HG02610 (cell line): ENCODE data around the gene FRMPD2.
"Not testable (repeated sequence)": the region's sequence is repeated elsewhere in the genome, so short reads cannot be mapped to it uniquely, and the experiment has no call there.

Experiments
- ATAC-seq: cut with Tn5 transposase; IDR thresholded peaks from one replicate; pipeline ENCODE4 v1.9.1; 2021; ENCODE audit warnings: mild to moderate bottlenecking, moderate library complexity; ENCODE audit not compliant: unreplicated experiment

The FRMPD2 gene

DNA sequence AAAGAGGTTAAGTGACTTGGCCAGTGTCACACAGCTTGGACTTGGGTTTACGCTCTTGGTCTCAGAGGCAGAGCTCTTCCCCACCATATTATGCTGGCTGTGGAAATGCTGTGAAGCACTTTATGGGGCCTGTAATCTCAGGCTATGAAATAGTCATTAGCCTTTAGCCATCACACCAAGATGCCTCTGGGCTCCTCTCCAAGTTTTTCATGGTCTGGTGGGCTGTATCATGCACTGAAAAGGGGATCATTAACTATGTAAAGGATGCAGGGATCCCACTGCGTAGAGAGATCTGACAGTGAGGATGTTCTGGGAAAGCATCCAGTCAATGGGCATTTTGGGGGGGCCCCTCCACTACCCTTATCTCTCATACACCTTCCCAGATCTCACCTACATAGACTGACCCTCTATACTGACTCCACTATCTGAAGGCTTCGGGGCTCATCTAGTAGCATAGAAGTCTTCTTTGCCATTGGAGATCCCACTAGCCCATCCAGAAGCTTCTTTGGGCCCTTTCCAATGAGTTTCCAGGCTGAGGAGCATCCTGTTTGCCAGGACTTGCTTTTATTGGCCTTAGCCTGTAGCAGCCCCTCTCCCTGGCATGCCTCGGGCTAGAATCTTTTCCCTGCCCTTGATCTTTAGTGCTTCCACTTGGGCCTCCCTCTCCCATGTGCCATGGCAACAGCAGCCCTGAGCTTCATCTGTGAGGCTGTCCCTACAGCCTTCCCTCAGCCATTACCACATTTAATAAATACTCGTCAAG lies 19.6 kb downstream of the FRMPD2 start:
- no peak for ATAC-seq

DNA sequence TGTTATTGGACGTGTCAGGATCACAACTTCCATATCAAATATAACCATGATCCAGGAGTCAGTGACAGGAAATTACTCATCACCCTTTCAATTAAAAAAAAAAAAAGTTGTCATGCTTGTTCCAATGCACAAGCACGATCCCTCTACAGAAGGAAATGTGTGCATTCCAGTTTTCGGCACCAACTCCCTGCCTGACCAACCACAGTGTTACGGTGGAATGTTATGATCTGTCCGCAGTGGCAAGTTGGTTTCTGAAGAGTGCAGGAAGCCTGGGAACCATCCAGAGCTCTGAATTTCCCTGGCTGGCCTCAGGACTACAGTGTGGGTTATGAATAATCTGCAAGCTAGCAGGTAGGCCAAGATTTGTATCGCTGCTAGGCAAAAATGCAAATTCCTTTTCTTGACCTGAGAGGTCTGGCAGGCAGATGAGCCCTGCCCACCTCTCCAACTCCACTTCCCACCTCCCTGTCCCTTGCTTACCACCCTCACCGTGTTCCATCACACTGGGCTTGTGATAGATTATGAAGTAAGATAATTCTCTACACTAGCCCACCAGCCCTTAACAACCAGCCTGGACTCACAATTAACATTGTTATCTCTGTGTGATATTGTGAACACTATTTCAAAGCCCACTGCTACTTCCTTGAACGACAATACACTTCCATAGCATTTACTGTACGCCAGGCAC lies 20.4 kb downstream of the FRMPD2 start:
- ATAC-seq = no peak

DNA sequence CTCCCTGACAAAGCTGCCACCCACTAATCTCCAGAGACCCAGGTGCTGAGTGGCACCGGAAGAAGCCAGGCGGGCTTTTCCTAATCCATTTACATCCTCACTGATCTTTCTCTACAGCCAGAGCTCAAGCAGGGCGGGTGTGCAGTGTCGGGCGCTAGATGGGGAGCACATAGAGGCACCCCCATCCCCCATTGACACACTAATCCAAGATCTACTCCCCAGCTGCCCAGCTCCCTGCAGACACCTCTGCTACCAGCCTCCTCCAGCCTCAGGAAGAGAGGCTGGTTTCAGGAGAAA lies 22.2 kb downstream of the FRMPD2 start:
- no peak for ATAC-seq

DNA sequence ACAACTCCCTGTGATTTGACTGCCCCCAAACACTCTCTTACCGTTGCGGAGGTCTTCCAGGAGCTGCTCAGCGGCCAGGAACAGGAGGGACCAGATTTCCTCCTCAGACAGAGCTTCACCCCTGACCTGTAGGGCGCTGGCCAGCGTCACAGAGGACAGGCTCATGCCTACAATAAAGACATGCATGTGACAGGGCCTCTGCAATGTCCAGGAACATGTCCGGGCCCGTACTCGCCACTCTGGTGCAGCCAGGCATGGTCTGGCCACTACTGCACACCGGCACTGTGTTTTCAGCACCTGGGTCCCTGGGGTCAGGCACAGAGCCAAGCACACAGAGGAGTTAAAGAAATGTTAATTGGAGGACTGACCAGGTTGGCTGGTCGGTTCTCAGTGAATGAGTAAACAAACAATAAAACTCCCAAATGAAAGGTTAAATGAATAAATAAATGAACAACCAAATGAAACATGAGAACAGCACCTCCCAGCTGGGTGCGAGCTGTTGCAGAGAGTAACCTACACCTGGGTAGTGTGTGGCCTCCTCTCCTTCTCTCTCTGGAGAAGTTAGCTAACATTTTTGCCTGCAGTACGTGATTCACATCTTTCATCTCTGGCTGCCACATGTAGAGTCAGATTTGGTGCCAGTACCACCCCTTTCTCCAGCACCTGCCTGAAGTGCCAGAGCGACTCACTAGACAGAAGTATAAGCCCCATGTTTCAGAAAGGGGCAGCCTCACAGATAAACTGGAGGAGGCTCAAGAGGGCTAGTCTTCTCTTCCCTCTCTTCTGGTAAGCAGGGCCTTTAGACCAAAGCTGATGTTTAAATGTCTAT lies 22.8 kb downstream of the FRMPD2 start:
- no peak for ATAC-seq

DNA sequence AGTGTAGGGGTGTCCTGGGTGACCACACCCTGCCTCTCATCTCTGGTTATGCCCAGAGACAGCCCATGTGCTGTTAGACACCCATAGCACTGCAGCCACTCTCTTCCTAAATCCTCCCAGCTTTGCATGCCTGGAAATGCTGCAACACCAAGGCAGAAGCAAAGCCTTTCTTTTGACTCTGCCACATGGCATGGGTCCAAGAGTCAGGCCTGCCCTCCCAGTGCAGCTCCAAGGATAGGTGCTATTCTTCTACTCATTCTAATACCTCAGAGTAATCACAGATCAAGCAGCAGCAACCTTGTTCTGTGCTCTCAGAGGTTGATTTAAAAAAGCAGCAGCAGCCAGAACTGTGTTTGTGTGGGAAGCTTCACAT lies 23.4 kb downstream of the FRMPD2 start:
- ATAC-seq = no peak

DNA sequence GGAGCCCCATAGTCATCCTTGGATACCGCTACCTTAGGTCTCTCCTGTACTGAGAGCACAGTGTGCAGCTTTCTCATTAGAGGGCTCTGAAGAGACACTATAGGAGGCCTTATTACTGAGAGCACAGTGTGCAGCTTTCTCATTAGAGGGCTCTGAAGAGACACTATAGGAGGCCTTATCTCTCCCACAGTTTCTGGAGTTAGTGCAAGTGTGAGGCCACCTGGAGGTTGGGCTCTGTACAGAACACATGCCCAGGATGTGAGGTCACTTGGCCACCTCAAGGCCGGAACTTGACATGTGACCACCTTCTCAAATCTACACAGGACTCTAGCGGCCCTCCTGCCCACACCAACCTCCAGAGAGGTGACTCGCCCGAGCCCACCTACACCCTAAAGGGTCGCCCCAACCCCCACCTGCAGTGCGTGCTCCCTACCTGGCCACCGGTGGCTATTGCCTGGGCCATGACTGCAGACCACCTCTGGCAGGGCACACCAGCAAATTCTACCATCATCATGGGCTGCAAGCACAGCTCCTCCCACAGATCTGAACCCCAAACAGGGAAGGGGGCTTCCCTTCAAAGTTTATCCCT lies 24.6 kb downstream of the FRMPD2 start:
- ATAC-seq = no peak

DNA sequence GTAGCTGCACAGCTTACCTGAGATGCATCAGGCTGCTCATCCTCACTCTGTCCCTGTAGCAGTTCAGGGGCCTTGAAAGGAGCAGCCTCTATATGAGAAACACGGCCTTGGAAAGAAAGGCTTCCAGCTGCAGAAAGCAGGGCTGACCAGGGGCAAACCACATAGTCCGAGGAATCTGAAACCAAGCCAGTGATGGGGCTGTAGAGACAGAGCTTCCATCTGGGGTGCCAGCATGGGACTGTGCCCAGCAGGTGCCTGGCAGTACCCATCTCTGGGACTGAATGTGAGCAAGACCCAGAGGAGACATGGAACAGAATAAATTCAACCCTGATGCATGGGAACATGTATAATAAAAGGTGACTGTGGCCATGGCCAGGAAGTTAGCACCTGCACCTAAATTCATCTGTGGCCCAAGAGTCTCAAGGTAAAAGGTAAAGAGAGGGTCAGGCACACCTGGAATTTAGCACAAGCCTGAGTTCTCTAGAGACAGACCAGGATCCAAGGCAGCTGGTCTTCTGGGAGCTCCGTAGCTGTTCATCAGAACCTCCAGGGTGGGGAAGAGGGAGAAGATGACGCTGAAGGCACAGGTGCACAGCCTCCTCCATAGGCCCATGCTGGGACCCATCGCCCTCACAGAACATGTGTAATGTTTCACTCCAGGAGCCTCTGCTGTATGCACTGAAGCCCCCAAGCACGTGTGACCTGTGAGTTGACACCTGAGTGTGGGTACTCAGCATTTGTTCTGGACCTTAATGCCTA lies 25.3 kb downstream of the FRMPD2 start:
- no peak for ATAC-seq

DNA sequence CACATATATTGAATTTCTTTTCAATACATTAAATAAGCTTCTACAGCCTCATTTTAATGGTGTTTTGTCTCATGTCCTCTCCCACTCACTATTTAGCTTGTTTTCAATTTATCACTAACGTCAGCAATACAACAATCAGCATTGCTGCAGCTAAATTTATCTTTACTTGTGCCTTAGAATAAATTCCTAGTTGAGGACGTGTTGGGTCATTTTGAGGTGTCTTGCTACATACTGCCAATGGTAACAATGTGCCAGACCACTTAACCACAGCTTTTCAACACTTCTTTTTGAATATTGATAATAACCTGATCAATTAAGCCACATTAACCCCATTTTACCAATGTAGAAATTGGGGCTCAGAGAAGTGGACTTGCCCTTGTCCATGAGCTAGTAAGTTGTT lies 26.0 kb downstream of the FRMPD2 start:
- no peak for ATAC-seq

DNA sequence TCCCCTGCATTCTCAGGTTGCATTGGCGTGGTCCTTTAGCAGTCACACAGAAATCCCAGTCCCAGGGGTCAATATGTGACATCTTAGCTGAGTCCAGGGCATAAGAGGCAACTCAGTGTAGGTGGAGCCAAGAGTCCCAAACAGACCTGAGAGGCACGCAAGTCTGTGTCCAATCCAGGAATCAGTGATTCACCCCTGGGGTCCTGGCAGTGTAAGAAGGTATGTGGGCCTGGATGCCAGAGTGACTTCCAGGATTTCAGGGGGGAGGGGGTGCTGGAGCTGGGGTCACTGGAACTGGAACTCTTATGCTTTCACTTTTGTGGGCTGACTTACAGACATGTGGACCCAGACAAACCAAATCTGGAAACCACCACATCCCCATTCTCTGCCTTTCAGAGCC lies 26.8 kb downstream of the FRMPD2 start:
- ATAC-seq = no peak

DNA sequence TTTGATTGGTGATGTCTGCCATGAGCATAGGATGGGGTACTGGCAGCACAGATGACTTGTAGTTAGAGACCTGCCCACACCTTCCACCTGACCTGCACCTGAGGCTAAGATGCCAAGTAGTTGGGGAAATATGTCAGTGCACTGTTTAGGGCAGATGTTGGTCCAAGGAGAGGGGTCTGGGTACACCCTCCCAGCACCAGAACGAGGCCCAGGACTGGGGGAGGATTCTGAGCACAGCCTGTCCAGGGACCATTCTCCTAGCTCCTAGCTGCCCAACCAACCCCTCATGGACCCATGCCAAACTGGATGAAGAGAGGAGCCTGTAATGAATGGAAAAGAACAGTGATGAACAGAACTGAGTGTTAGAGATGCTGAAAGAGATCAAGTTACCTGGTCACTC lies 28.0 kb downstream of the FRMPD2 start:
- no peak for ATAC-seq

DNA sequence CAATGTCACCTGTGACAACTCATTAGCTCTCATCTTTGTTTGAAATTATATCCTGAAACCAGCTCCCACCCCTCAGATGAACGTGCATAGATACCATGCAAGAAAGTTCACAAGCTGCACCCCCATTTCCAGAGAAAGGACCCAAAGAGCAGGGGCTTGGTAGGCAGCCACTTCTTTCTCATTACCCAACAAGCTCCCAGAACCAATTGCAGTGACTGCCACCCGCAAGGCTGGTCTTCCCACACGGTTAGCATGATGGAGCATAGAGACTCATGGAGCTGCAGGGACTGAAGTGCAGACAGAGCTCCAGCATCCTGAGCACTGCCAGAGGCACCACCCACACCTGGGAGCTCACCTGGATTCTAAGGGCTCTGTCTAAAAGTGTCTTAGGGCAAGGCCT lies 28.5 kb downstream of the FRMPD2 start:
- no peak for ATAC-seq

DNA sequence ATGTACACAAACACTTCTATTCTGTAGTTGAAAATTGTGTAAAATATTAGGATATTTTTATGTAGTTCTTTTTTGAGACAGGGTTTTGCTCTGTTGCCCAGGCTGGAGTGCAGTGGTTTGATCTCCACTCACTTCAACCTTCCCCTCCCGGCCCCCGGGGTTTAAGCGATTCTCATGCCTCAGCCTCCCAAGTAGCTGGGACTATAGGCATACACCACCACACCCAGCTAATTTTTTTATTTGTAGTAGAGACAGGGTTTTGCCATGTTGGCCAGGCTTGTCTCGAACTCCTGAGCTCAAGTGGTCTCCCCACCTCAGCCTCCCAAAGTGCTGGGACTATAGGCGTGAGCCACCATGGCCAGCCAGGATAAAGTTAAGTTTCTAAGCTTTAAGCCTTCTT lies 30.6 kb downstream of the FRMPD2 start:
- not testable (repeated sequence) for ATAC-seq

DNA sequence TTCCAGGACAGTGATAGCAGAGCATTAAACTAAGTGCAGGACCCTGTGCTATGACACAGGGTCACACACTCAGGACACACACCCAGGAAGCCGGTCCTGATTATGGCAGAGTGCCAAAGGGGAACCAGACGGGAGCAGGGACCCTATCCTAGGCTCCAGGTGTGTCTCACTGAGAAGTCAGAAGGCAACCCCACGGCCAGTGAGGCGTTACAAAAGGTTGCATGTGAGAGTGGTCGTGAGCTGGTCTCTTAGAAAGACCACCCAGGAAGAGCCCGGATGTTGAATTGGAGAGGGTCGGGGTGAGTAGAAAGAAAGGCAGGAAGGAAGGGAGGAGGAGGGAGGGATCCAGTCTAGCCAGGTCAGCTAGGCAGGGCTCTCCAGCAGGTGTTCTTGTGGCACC lies 31.0 kb downstream of the FRMPD2 start:
- no peak for ATAC-seq

DNA sequence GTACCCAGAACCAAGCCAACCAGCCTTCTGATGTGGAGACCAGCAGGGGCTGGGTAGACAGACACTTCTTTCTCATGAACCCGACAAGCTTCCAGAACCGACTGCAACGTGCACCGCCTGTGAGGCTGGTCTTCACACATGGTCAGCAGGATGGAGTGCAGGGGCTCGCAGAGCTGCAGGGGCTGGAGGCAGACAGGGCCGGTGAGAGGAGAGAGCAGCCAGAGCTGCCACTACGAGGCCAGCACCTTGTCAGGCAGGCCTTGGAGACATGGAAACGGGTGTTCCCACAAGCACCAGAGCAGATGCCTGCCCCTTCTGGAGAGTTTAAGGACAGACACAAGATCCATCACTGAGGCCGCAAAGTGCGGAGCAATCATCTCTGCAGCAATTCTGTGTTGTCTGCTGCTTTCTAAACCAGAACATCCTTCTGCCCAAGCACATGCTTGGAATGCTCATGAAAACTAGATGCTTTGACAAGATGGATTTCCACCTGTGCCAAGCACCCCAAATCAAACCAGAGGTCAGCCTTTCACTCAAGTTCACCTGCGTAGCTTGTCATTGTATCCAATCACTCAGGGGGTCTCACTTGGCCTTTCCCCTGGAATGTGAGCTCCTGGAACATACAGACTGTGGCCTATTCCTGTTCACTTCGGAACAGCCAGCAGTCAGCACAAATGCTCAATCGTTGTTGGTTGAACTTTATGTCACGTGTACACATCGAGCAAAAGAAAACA lies 32.2 kb downstream of the FRMPD2 start:
- ATAC-seq = no peak

DNA sequence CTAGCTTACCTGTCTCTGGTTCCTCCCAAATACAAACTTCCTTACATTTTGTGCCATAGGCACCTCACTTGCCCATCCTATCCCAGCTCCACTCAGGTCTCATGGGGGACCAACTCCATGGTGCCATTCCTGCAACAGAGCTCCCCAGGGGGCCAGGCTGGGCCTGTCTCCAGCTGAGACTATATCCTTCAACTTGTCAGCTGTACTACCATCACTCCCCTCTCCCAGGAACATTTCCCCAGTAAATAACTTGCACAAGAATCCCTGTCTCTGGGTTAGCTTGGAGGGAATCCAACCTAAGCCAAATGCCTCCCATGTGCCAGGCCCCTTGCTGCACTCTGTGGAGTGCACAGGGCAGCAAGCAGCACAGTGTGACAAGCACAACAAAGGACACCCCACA lies 33.2 kb downstream of the FRMPD2 start:
- ATAC-seq = no peak

DNA sequence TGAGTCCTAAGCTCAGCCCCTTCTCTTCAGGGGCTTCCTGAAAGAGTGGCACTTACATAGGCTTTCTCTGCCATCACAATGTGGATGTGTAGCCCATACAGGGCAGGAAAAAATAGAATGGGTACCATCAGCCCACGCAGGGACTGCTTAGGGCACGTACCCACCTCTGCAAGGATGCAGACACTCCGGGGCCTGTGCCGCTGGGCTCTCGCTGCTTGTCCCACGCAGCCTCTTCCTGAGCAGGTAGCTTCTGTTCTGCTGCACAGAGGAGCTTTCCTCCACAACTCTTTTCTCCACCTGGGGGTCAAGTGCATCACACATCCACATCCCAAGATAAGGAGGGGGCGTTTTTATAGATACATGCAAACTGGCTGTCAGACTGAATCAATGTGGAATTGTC lies 34.3 kb downstream of the FRMPD2 start:
- no peak for ATAC-seq

DNA sequence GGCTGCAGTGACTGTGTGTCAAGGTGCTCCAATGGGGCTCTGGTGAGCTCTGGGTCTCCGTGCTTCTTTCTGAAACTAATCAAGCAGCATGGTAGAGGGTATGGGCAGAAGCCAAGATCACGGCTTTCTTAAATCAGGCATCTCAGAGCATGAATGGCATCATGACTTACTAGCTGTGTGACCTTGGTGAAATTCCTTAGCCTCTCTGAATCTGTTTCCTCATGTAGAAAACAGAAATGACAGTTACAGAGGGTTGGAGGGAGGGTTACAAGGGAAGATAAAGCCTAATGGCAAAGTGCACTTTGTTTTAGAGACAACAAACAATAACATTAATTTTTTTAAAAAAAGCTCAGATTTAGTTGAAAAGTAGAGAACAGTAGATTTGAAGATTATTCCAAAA lies 34.9 kb downstream of the FRMPD2 start:
- ATAC-seq = no peak

DNA sequence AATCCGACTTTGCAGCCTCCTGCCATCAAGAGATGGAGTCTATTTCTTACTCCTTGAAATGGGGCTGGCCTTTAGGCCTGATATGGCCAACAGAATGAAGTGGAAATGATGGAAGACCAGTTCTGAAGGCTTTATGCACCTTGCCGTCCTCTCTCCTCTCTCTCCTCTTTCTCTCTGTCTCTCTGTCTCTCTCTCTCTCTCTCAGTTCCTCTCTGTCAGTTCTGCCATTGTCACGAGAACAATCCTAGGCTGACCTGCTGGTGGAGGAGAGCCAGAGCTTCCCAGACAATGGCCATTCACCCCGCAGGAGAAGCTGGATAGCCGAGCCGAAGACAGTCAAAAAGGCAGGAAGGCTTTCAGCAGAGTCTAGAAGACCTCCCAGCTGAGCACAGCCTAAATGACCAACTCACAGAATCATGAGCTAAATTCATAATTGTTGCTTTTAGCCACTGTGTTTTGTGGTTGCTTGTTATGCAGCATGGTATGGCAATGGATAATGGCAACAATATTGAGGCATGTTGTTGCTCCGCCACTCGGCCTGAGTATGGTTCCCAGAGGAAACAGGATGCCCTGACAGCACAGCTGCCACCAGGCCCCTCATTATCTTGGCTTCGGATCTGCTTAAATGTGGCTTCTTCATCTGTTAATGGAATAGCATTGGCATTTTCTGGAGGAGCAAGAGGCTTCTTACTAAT lies 35.5 kb downstream of the FRMPD2 start:
- ATAC-seq = no peak
